Left lung (tissue), 10 donors: Measurements from ENCODE around the gene EGLN2. TPM values are rescaled to one million over a fixed set of nuclear protein-coding genes. Genes with fewer than 3 reads are reported as not detected.
A peak's percentile ranks its signal among the peaks of the same experiment; 100 is the strongest.

Source experiments
- ATAC-seq: fragments of 200-7000 bp; cut with Tn5 transposase; one replicate; pipeline ENCODE4 v1.9.1; 2020; ENCODE audit warnings: moderate library complexity
- DNase-seq, 4 donors: peaks; one replicate each; pipeline ENCODE4 v3.0.0-alpha.2; 2013 to 2020
- H3K27ac ChIP-seq, 2 donors: fragments of 200-600 bp; sonication (generic) in 1 of 2; one replicate each; pipeline versions ENCODE4 v1.5.0 to v1.8.0; 2020 to 2021
- H3K27me3 ChIP-seq, 2 donors: fragments of 200-600 bp; sonication (generic) in 1 of 2; one replicate each; pipeline versions ENCODE4 v1.5.0 to v1.8.0; 2020 to 2021
- H3K36me3 ChIP-seq, 2 donors: fragments of 200-600 bp; sonication (generic) in 1 of 2; one replicate each; pipeline versions ENCODE4 v1.5.0 to v1.8.0; 2020 to 2021
- H3K4me1 ChIP-seq, 2 donors: fragments of 200-600 bp; one replicate each; pipeline ENCODE4 v1.8.0; 2021
- H3K4me3 ChIP-seq, 2 donors: fragments of 200-600 bp; sonication (generic) in 1 of 2; one replicate each; pipeline versions ENCODE4 v1.5.0 to v1.8.0; 2020 to 2021; ENCODE audit warnings: mild to moderate bottlenecking in 1 of 2
- H3K9me3 ChIP-seq, 2 donors: fragments of 200-600 bp; sonication (generic) in 1 of 2; one replicate each; pipeline versions ENCODE4 v1.5.0 to v1.8.0; 2020 to 2021
- CTCF ChIP-seq, 2 donors: fragments of 200-600 bp; sonication (generic) in 1 of 2; IDR thresholded peaks; one replicate each; pipeline versions ENCODE4 v1.5.0 to v1.8.0; 2021; ENCODE audit warnings: antibody characterized with exemption in 2 of 2
- intact Hi-C, 2 donors: fragments of 100-400 bp; cut with DNase I; formaldehyde crosslinking; loops; one replicate each; pipeline versions ENCODE4 v1.11.2 to v1.14.2; 2022
- polyA plus RNA-seq, 6 donors: library from polyadenylated mRNA; unstranded; fragments of 120-200 nt; gene quantifications; one replicate each; pipeline ENCODE4 v1.2.1, GENCODE V29; 2013; ENCODE audit not compliant: insufficient read length in 6 of 6
- total RNA-seq, 2 donors: library from RNA; stranded (reverse); fragmentation: NEBNext Ultra II Directional; extraction: Animal tissue kit (Norgen Biotek cat#: 25700); gene quantifications; one replicate each; pipeline ENCODE4 v1.2.1, GENCODE V29; 2021
- donor health status: DM: no; HTN: yes; CAD: no.
- donor health status: DM: no; HTN: no; CAD: no.

Gene EGLN2
- total and polyA plus RNA-seq, 8 donors, result 57.0 to 150 (median 75.9) TPM

- H3K4me3 ChIP-seq, result peak overlapping the region; percentile 3 to 96
- H3K36me3 ChIP-seq, result peaks cover 0 to 65% of the 10 kb centered on the region in 2 donors
These were observed 3.5 kb downstream of the EGLN2 start for GRCh38 chr19:40802300-40803169.

GRCh38 chr19:40803170-40803856 lies 4.3 kb downstream of the EGLN2 start:
- Histone ChIP-seq H3K27me3 (no peaks in the 10 kb centered on the region), H3K9me3 (no peaks in the 10 kb centered on the region), H3K4me3 (peak overlapping the region in 1 of 2 donors; percentile 96), H3K27ac (peak overlapping the region; percentile 69 to 91), H3K36me3 (peaks cover 0 to 73% of the 10 kb centered on the region in 2 donors), H3K4me1 (peaks cover 65 to 85% of the 10 kb centered on the region in 2 donors)
- DNase-seq, result no peak
- TF ChIP-seq CTCF (IDR thresholded peaks at IDR 0.05), result no peak
- intact Hi-C loops, result no loop called here
- ATAC-seq, result no peak

More at GRCh38 chr19:40802300-40803169, 3.5 kb downstream of the EGLN2 start:
- DNase-seq (peak in 2 of 4 donors; percentile 68 to 88), ATAC-seq (peak; percentile 8)
- TF ChIP-seq CTCF (IDR thresholded peaks at IDR 0.05), result no peak
- H3K27me3 ChIP-seq, result no peaks in the 10 kb centered on the region
- peaks cover 65 to 83% of the 10 kb centered on the region in 2 donors for H3K4me1 ChIP-seq
- peak overlapping the region; percentile 69 to 91 for H3K27ac ChIP-seq
- intact Hi-C loops, result no loop called here
- no peaks in the 10 kb centered on the region for H3K9me3 ChIP-seq

- Histone ChIP-seq H3K27ac (peak overlapping the region; percentile 69 to 91), H3K4me1 (peaks cover 65 to 93% of the 10 kb centered on the region in 2 donors), H3K4me3 (peak overlapping the region in 1 of 2 donors; percentile 96), H3K27me3 (no peaks in the 10 kb centered on the region), H3K9me3 (no peaks in the 10 kb centered on the region), H3K36me3 (peaks cover 0 to 81% of the 10 kb centered on the region in 2 donors)
- peak in 2 of 4 donors; percentile 48 to 79 for DNase-seq
- intact Hi-C loops, result no loop called here
- no peak for TF ChIP-seq CTCF (IDR thresholded peaks at IDR 0.05)
- ATAC-seq, result peak; percentile 26
These were observed 5.1 kb downstream of the EGLN2 start for GRCh38 chr19:40803857-40804782.

GRCh38 chr19:40804783-40805242 lies 5.8 kb downstream of the EGLN2 start:
- Histone ChIP-seq H3K9me3 (no peaks in the 10 kb centered on the region), H3K27ac (peak overlapping the region; percentile 59 to 91), H3K4me1 (peaks cover 65 to 100% of the 10 kb centered on the region in 2 donors), H3K27me3 (no peaks in the 10 kb centered on the region), H3K36me3 (peaks cover 0 to 88% of the 10 kb centered on the region in 2 donors), H3K4me3 (no peak overlapping the region)
- intact Hi-C loops, result no loop called here
- no peak for TF ChIP-seq CTCF (IDR thresholded peaks at IDR 0.05)
- DNase-seq (no peak), ATAC-seq (no peak)
